ENCODE data around the gene GAS1. TPM values are rescaled to one million over a fixed set of nuclear protein-coding genes. Genes with fewer than 3 reads are reported as not detected.

Gene GAS1
- 55.3 TPM for polyA plus RNA-seq (ENCODE audit: insufficient read length)
- long read RNA-seq, donor 1, transcript GAS1-201 (1 exons, 2,827 nt): major isoform, 69 of 69 reads
- long read RNA-seq, donor 1, partial matches to known transcripts: 0 of 69 reads
- long read RNA-seq, donor 1, other reads (novel, unspliced or antisense): 0 of 69 reads
- long read RNA-seq, donor 2, transcript GAS1-201 (1 exons, 2,827 nt): major isoform, 56 of 56 reads
- long read RNA-seq, donor 2, partial matches to known transcripts: 0 of 56 reads
- long read RNA-seq, donor 2, other reads (novel, unspliced or antisense): 0 of 56 reads
- long read RNA-seq, donor 3, transcript GAS1-201 (1 exons, 2,827 nt): major isoform, 74 of 74 reads
- long read RNA-seq, donor 3, partial matches to known transcripts: 0 of 74 reads
- long read RNA-seq, donor 3, other reads (novel, unspliced or antisense): 0 of 74 reads
- long read RNA-seq, donor 4, transcript GAS1-201 (1 exons, 2,827 nt): major isoform, 6 of 6 reads
- long read RNA-seq, donor 4, partial matches to known transcripts: 0 of 6 reads
- long read RNA-seq, donor 4, other reads (novel, unspliced or antisense): 0 of 6 reads
- long read RNA-seq, donor 5, transcript GAS1-201 (1 exons, 2,827 nt): major isoform, 85 of 85 reads
- long read RNA-seq, donor 5, partial matches to known transcripts: 0 of 85 reads
- long read RNA-seq, donor 5, other reads (novel, unspliced or antisense): 0 of 85 reads
- long read RNA-seq, donor 6, transcript GAS1-201 (1 exons, 2,827 nt): major isoform, 88 of 88 reads
- long read RNA-seq, donor 6, partial matches to known transcripts: 0 of 88 reads
- long read RNA-seq, donor 6, other reads (novel, unspliced or antisense): 0 of 88 reads
- long read RNA-seq, donor 7, transcript GAS1-201 (1 exons, 2,827 nt): major isoform, 73 of 78 reads
- long read RNA-seq, donor 7, partial matches to known transcripts: 5 of 78 reads
- long read RNA-seq, donor 7, other reads (novel, unspliced or antisense): 0 of 78 reads
- long read RNA-seq, donor 8, transcript GAS1-201 (1 exons, 2,827 nt): major isoform, 35 of 35 reads
- long read RNA-seq, donor 8, partial matches to known transcripts: 0 of 35 reads
- long read RNA-seq, donor 8, other reads (novel, unspliced or antisense): 0 of 35 reads

GRCh38 chr9:86947146-86948073, at the start of gene GAS1:
TSS of gene GAS1 (minus strand) at chr9:86947506. CDS start at chr9:86946779, 727 bp downstream.
- DNase-seq: peak; percentile 97

- no peak for DNase-seq
Measured at GRCh38 chr9:86994231-86994630, 46.9 kb upstream of the GAS1 start.

GRCh38 chr9:86993830-86994229, 46.5 kb upstream of the GAS1 start:
- DNase-seq: no peak

GRCh38 chr9:86991077-86991476, 43.8 kb upstream of the GAS1 start:
- no peak for DNase-seq

- DNase-seq: no peak
Measured at GRCh38 chr9:86990290-86990689, 43.0 kb upstream of the GAS1 start.

- no peak for DNase-seq
Measured at GRCh38 chr9:86987900-86988299, 40.6 kb upstream of the GAS1 start.

GRCh38 chr9:86985132-86985647, 37.9 kb upstream of the GAS1 start:
- no peak for DNase-seq

GRCh38 chr9:86983620-86984259, 36.4 kb upstream of the GAS1 start:
- peak; percentile 74 for DNase-seq

- no peak for DNase-seq
Measured at GRCh38 chr9:86983249-86983619, 35.9 kb upstream of the GAS1 start.

- no peak for DNase-seq
Measured at GRCh38 chr9:86980802-86981201, 33.5 kb upstream of the GAS1 start.

- DNase-seq: no peak
Measured at GRCh38 chr9:86979657-86980056, 32.4 kb upstream of the GAS1 start.

GRCh38 chr9:86978922-86979474, 31.7 kb upstream of the GAS1 start:
- DNase-seq: no peak

GRCh38 chr9:86978413-86978812, 31.1 kb upstream of the GAS1 start:
- no peak for DNase-seq

- DNase-seq: no peak
Measured at GRCh38 chr9:86977205-86977835, 30.0 kb upstream of the GAS1 start.

- no peak for DNase-seq
Measured at GRCh38 chr9:86975606-86976005, 28.3 kb upstream of the GAS1 start.

- DNase-seq: no peak
Measured at GRCh38 chr9:86975036-86975435, 27.7 kb upstream of the GAS1 start.

- DNase-seq: no peak
Measured at GRCh38 chr9:86974421-86974820, 27.1 kb upstream of the GAS1 start.

- DNase-seq: no peak
Measured at GRCh38 chr9:86971742-86972141, 24.4 kb upstream of the GAS1 start.

- no peak for DNase-seq
Measured at GRCh38 chr9:86968258-86968920, 21.1 kb upstream of the GAS1 start.

Data from left kidney (tissue), 8 donors.